ENCODE results near the gene CNPY1.
"Not testable (repeated sequence)": the region's sequence is repeated elsewhere in the genome, so short reads cannot be mapped to it uniquely, and the experiment has no call there.

DNA sequence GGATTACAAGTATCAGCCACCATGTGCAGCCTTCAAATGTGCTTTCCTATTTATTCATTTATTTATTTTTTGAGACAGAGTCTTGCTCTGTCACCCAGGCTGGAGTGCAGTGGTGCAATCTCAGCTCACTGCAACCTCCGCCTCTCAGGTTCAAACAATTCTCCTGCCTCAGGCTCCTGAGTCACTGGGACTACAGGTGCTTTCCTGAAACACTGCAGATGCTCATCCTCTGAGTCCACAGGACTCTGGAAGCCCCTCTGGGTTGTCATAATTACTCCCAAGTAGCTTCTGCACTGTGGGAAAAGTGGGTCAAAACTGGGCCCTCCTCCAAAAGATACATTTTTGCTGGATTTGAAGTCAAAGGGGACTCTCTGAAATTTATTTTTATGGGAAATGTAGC is at the start of gene CNPY1:
- TF ChIP-seq CTCF (IDR thresholded peaks at IDR 0.05; ENCODE audit: low read depth, low read length, missing input control); SP1 (IDR thresholded peaks at IDR 0.05); YY1 (IDR thresholded peaks at IDR 0.05); EGR1 (IDR thresholded peaks at IDR 0.05; ENCODE audit: low read depth in 2 of 2); TAF1 (conservative IDR thresholded peaks at IDR 0.05); JUND (IDR thresholded peaks at IDR 0.05); FOXA1 (IDR thresholded peaks at IDR 0.05); GABPA (IDR thresholded peaks at IDR 0.05 in 1 of 2, conservative IDR thresholded peaks at IDR 0.05 in 1 of 2); REST (IDR thresholded peaks at IDR 0.05); FOXA2 (IDR thresholded peaks at IDR 0.05): not testable (repeated sequence)
- peak in 1 of 2 donors; percentile 5 for TF ChIP-seq RAD21 (IDR thresholded peaks at IDR 0.05)
- TF ChIP-seq, protein P1, sequence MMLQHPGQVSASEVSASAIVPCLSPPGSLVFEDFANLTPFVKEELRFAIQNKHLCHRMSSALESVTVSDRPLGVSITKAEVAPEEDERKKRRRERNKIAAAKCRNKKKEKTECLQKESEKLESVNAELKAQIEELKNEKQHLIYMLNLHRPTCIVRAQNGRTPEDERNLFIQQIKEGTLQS (IDR thresholded peaks at IDR 0.05) = not testable (repeated sequence)
- TF ChIP-seq, protein P2, sequence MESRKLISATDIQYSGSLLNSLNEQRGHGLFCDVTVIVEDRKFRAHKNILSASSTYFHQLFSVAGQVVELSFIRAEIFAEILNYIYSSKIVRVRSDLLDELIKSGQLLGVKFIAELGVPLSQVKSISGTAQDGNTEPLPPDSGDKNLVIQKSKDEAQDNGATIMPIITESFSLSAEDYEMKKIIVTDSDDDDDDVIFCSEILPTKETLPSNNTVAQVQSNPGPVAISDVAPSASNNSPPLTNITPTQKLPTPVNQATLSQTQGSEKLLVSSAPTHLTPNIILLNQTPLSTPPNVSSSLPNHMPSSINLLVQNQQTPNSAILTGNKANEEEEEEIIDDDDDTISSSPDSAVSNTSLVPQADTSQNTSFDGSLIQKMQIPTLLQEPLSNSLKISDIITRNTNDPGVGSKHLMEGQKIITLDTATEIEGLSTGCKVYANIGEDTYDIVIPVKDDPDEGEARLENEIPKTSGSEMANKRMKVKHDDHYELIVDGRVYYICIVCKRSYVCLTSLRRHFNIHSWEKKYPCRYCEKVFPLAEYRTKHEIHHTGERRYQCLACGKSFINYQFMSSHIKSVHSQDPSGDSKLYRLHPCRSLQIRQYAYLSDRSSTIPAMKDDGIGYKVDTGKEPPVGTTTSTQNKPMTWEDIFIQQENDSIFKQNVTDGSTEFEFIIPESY (IDR thresholded peaks at IDR 0.05) = not testable (repeated sequence)
